Psoas muscle (tissue), 8 donors: ENCODE results near the gene SYNPR. TPM values are rescaled to one million over a fixed set of nuclear protein-coding genes. Genes with fewer than 3 reads are reported as not detected.

Experiments
- ATAC-seq, 4 donors: fragments of 200-7000 bp; cut with Tn5 transposase; one replicate each; pipeline ENCODE4 v1.9.1; 2020; ENCODE audit warnings: moderate library complexity in 3 of 4, mild to moderate bottlenecking in 2 of 4
- DNase-seq, 2 donors: peaks; one replicate each; pipeline ENCODE4 v3.0.0-alpha.2; 2020
- H3K27ac ChIP-seq: fragments of 200-600 bp; one replicate; pipeline ENCODE4 v1.8.0; 2022
- H3K27me3 ChIP-seq, 3 donors: fragments of 200-600 bp in 1 of 3; one replicate each; pipeline versions ENCODE4 v1.6.1 to v1.8.0; 2013 to 2022; ENCODE audit warnings: low read length in 2 of 3, mild to moderate bottlenecking in 2 of 3, moderate library complexity in 1 of 3; ENCODE audit not compliant: insufficient read depth in 3 of 3
- H3K36me3 ChIP-seq, 2 donors: fragments of 200-600 bp in 1 of 2; one replicate each; pipeline versions ENCODE4 v1.6.1 to v1.8.0; 2013 to 2022; ENCODE audit warnings: low read depth in 1 of 2, mild to moderate bottlenecking in 1 of 2, moderate library complexity in 1 of 2; ENCODE audit not compliant: insufficient read depth in 1 of 2
- H3K4me1 ChIP-seq: fragments of 200-600 bp; one replicate; pipeline ENCODE4 v1.8.0; 2022
- H3K4me3 ChIP-seq: fragments of 200-600 bp; one replicate; pipeline ENCODE4 v1.8.0; 2022; ENCODE audit warnings: mild to moderate bottlenecking
- H3K9me3 ChIP-seq: fragments of 200-600 bp; one replicate; pipeline ENCODE4 v1.8.0; 2022
- WGBS, 3 donors: extraction: QIAGEN DNeasy Blood & Tissue Kit; methylation state at CpG; one replicate each; pipeline versions ENCODE4 v1.1.6 to v1.1.7; 2013; 5-methylcytosine and 5-hydroxymethylcytosine counted together
- intact Hi-C, 2 donors: fragments of 100-400 bp; cut with DNase I; formaldehyde crosslinking; loops; one replicate each; pipeline versions ENCODE4 v1.11.0 to v1.14.2; 2022
- polyA plus RNA-seq, 3 donors: library from polyadenylated mRNA; stranded (reverse); fragments of 200-250 nt; gene quantifications; one replicate each; pipeline ENCODE4 v1.2.3, GENCODE V29; 2013
- total RNA-seq, 4 donors: library from RNA; stranded (reverse); fragmentation: NEBNext Ultra II Directional in 2 of 4; extraction: Animal tissue kit (Norgen Biotek cat#: 25700) in 2 of 4; gene quantifications; one replicate each; pipeline versions ENCODE4 v1.2.1 to v1.2.4, GENCODE V29; 2021 to 2023
- TF ChIP-seq, protein P1 (sequence below): fragments of 200-600 bp; IDR thresholded peaks from one replicate; pipeline ENCODE4 v1.8.0; 2022; ENCODE audit warnings: antibody characterized with exemption
- donor health status: healthy with polysubstance abuse.
- donor health status: DM: no; HTN: no; CAD: no; lungs with moderate emphysema.
- donor health status: Bipolar disorder and iron deficiency.
- donor health status: healthy.
- donor health status: DM: yes; HTN: yes; CAD: no.
- donor health status: DM: no; HTN: no; CAD: no.
- donor health status: DM: no; HTN: no; CAD: no.
- donor health status: DM: yes; HTN: yes; CAD: no.

Gene SYNPR
- total and polyA plus RNA-seq, 7 donors: 0.03 TPM; not detected in 6

DNA sequence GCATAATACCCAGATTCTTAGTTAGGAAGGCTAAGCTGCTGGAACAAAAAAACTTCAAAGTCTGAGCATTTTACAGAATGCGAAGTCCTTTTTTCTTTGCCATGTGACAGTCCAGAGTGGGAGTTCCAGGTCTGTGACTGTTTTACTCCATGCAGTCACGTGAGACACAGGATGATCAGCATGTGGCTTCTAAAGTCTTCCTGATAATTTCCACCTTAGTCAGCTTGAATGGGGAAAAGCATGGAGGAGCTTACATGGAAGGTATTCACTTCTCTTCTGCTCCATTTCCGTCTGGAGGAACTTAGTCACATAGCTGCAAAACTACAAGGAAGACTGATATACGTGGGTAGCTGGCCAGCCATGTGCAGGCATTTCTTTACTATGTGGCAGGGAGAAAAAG lies 376.1 kb downstream of the SYNPR start:
- intact Hi-C loops: no loop called here
- Histone ChIP-seq H3K27me3 (peaks cover 0 to 2% (median 0%) of the 10 kb centered on the region in 3 donors), H3K27ac (no peak overlapping the region), H3K4me3 (no peak overlapping the region), H3K4me1 (no peaks in the 10 kb centered on the region), H3K36me3 (no peaks in the 10 kb centered on the region), H3K9me3 (no peaks in the 10 kb centered on the region)
- DNase-seq (no peak), ATAC-seq (no peak)
- 62 to 71% (median 62%) methylated on average over 4 of the region's 4 CpGs for WGBS, 3 donors
- TF ChIP-seq, protein P1, sequence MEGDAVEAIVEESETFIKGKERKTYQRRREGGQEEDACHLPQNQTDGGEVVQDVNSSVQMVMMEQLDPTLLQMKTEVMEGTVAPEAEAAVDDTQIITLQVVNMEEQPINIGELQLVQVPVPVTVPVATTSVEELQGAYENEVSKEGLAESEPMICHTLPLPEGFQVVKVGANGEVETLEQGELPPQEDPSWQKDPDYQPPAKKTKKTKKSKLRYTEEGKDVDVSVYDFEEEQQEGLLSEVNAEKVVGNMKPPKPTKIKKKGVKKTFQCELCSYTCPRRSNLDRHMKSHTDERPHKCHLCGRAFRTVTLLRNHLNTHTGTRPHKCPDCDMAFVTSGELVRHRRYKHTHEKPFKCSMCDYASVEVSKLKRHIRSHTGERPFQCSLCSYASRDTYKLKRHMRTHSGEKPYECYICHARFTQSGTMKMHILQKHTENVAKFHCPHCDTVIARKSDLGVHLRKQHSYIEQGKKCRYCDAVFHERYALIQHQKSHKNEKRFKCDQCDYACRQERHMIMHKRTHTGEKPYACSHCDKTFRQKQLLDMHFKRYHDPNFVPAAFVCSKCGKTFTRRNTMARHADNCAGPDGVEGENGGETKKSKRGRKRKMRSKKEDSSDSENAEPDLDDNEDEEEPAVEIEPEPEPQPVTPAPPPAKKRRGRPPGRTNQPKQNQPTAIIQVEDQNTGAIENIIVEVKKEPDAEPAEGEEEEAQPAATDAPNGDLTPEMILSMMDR: no peak

DNA sequence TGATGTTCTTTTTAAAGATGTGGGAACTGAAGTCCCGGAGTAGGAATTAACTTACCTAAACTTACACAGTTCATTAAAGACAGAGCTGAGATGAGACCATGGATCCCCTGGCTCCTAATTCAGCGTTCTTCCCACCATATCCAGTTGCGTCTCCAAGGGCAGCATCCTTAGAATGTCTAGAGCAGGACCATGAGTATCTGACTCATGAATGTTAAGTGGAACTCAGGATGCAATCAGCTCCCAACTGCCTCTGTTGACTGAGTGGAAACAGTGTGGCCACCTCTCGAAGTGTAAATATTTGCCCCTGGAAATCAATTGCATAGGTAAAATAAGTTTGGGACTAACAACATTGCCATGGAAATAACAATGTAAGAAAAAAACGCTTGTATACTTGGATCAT lies 376.8 kb downstream of the SYNPR start:
- no peak for DNase-seq
- intact Hi-C loops: no loop called here
- Histone ChIP-seq H3K36me3 (no peaks in the 10 kb centered on the region), H3K4me3 (no peak overlapping the region), H3K27me3 (peaks cover 0 to 2% (median 0%) of the 10 kb centered on the region in 3 donors), H3K9me3 (no peaks in the 10 kb centered on the region), H3K27ac (no peak overlapping the region), H3K4me1 (no peaks in the 10 kb centered on the region)
- WGBS, 3 donors: 58 to 75% (median 72%) methylated on average over 5 of the region's 5 CpGs
- TF ChIP-seq, protein P1: no peak
- ATAC-seq: no peak

DNA sequence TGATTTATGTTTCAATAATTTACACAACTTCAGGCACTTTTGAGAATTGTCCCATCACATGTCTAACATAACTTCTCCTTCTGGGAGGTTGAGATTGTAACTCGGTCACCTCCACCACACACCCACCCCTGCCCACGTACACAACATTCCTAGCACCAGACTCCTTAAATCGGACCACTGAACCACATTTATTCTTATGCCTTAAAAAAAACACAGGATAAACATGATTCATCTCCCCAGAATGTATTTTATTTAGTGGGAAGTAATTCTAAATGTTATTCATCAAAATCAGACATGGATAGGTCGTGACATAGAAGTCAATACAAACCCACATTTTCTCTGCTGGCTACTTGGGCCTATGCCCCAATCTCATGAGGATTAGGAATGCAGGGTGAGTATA lies 377.4 kb downstream of the SYNPR start:
- intact Hi-C loops: no loop called here
- no peaks in the 10 kb centered on the region for H3K9me3 ChIP-seq
- H3K4me1 ChIP-seq: no peaks in the 10 kb centered on the region
- H3K36me3 ChIP-seq: no peaks in the 10 kb centered on the region
- DNase-seq (no peak), ATAC-seq (no peak)
- peaks cover 0 to 2% (median 0%) of the 10 kb centered on the region in 3 donors for H3K27me3 ChIP-seq
- TF ChIP-seq, protein P1: no peak
- no peak overlapping the region for H3K4me3 ChIP-seq
- H3K27ac ChIP-seq: no peak overlapping the region
- WGBS, 3 donors: 66 to 70% (median 68%) methylated on average over 4 of the region's 4 CpGs

DNA sequence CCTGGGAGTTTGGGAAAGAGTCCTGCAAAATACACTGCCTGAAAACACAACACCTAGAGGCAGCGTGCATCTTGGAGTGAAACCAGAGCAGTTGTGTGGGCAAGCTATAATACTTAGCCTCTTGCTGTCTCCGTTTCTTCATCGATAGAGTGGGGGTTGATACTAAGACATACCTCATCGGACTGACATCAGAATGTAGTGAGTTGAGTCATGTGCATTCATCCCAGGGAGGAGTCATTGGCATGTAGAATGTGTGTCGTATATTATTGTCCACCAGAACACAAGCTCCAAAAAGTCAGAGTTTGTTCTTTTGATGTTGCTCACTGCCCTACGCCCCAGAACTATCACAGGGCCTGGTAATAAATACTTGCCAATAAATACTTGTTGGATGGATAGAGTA lies 378.7 kb downstream of the SYNPR start:
- DNase-seq (no peak), ATAC-seq (no peak)
- H3K9me3 ChIP-seq: no peaks in the 10 kb centered on the region
- no peaks in the 10 kb centered on the region for H3K4me1 ChIP-seq
- no peak overlapping the region for H3K27ac ChIP-seq
- TF ChIP-seq, protein P1: no peak
- peaks cover 0 to 2% (median 0%) of the 10 kb centered on the region in 3 donors for H3K27me3 ChIP-seq
- WGBS, 3 donors: 70 to 81% (median 77%) methylated on average over 6 of the region's 6 CpGs
- H3K4me3 ChIP-seq: no peak overlapping the region
- no peaks in the 10 kb centered on the region for H3K36me3 ChIP-seq
- intact Hi-C loops: no loop called here

DNA sequence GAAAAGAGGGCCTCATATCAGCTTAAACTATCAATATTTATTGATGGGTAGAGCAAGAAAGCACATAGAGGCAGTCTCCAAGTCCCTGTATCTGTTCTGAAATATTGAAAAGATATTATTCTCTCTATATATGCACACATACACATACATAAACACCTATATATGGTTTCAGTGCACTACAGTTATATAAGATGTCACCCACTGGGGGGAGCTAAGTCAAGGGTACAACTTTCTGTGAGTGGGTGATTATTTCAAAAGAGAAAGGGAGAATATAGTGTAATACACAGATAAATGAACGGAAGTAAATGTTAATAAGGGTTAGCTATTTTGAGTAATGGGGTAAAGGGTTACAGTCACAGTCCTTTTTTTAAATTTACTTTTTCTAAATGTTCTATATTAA lies 383.1 kb downstream of the SYNPR start:
- ATAC-seq (no peak), DNase-seq (no peak)
- no peak overlapping the region for H3K4me3 ChIP-seq
- H3K4me1 ChIP-seq: no peaks in the 10 kb centered on the region
- intact Hi-C loops: no loop called here
- no peaks in the 10 kb centered on the region for H3K9me3 ChIP-seq
- no peak overlapping the region for H3K27ac ChIP-seq
- TF ChIP-seq, protein P1: no peak
- H3K36me3 ChIP-seq: no peaks in the 10 kb centered on the region
- WGBS, 3 donors: 69 to 79% (median 71%) methylated on average over 1 of the region's 1 CpG
- peaks cover 0 to 2% (median 0%) of the 10 kb centered on the region in 3 donors for H3K27me3 ChIP-seq
